H1 (cell line): ENCODE results near the gene IGSF5. TPM values are rescaled to one million over a fixed set of nuclear protein-coding genes. Genes with fewer than 3 reads are reported as not detected.

Experiments
- CTCF ChIA-PET: fragments of 300-600 bp; sonication (Branson Sonifier 250); formaldehyde crosslinking; loops from one replicate; lab custom pipeline; 2021; ENCODE audit not compliant: partially characterized antibody; lab: Charles Lee
- POLR2A ChIA-PET: fragments of 300-600 bp; sonication (Branson Sonifier 250); formaldehyde crosslinking; loops from one replicate; lab custom pipeline; 2021; ENCODE audit warnings: inconsistent platforms; ENCODE audit not compliant: partially characterized antibody; lab: Charles Lee
- DNase-seq, 2 experiments: peaks; one replicate each; pipeline versions ENCODE4 v3.0.0 to v3.0.0-alpha.2; 2010 to 2022; ENCODE audit warnings: low spot score in 2 of 2, low read depth in 1 of 2, mixed read lengths in 1 of 2
- FAIRE-seq: peaks from 2 replicates; lab custom pipeline; 2011; peaks lifted over from hg19 to GRCh38; lab: Jason Lieb, UNC
- H2AFZ ChIP-seq: 2 replicates; pipeline ENCODE4 v1.8.1; 2012; ENCODE audit warnings: low read length, inconsistent platforms
- H2AK5ac ChIP-seq: 2 replicates; pipeline ENCODE4 v1.6.1; 2013; ENCODE audit warnings: low read depth, low read length
- H2BK120ac ChIP-seq: replicated peaks from 2 replicates; pipeline ENCODE3; 2013; ENCODE audit warnings: low read depth, low read length, inconsistent platforms
- H2BK12ac ChIP-seq: 2 replicates; pipeline ENCODE4 v1.6.1; 2013; ENCODE audit warnings: low read depth, low read length
- H2BK15ac ChIP-seq: 2 replicates; pipeline ENCODE4 v1.6.1; 2013; ENCODE audit warnings: low read length
- H2BK20ac ChIP-seq: 2 replicates; pipeline ENCODE4 v1.6.1; 2013; ENCODE audit warnings: low read length
- H2BK5ac ChIP-seq: 2 replicates; pipeline ENCODE4 v1.6.1; 2013; ENCODE audit warnings: low read depth, low read length
- H3K14ac ChIP-seq: 2 replicates; pipeline ENCODE4 v1.6.1; 2013; ENCODE audit warnings: inconsistent platforms; ENCODE audit not compliant: insufficient read length
- H3K18ac ChIP-seq: 2 replicates; pipeline ENCODE4 v1.6.1; 2013; ENCODE audit warnings: low read length; ENCODE audit errors: extremely low read depth
- H3K23ac ChIP-seq: 2 replicates; pipeline ENCODE4 v1.6.1; 2013; ENCODE audit warnings: inconsistent platforms; ENCODE audit not compliant: insufficient read length
- H3K23me2 ChIP-seq: 2 replicates; pipeline ENCODE4 v1.6.1; 2013; ENCODE audit warnings: low read depth, low read length
- H3K27ac ChIP-seq: 2 replicates; pipeline ENCODE4 v1.6.1; 2011; ENCODE audit warnings: low read depth, low read length, inconsistent platforms
- H3K27me3 ChIP-seq, 4 experiments: replicated peaks in 1 of 4; 1 replicate in 1 of 4; 2 replicates in 3 of 4; pipeline versions ENCODE4 v1.6.1 to v1.8.1; 2011 to 2013; ENCODE audit warnings: low read length in 3 of 4, mild to moderate bottlenecking in 3 of 4, inconsistent platforms in 2 of 4, mixed read lengths in 2 of 4, moderate library complexity in 1 of 4; ENCODE audit not compliant: control insufficient read depth in 3 of 4, insufficient read depth in 3 of 4; ENCODE audit errors: extremely low read depth in 1 of 4
- H3K36me3 ChIP-seq, 4 experiments: 2 replicates each; pipeline versions ENCODE4 v1.6.1 to v1.8.1; 2011 to 2013; ENCODE audit warnings: mild to moderate bottlenecking in 4 of 4, low read length in 3 of 4, moderate library complexity in 2 of 4, control low read depth in 1 of 4, inconsistent platforms in 1 of 4; ENCODE audit not compliant: insufficient read depth in 4 of 4, control insufficient read depth in 2 of 4
- H3K4ac ChIP-seq: replicated peaks from 2 replicates; pipeline ENCODE3; 2013; ENCODE audit warnings: low read length, low read depth, mixed read lengths, inconsistent platforms; ENCODE audit not compliant: insufficient read length
- H3K4me1 ChIP-seq, 4 experiments: replicated peaks in 1 of 4; 1 replicate in 1 of 4; 2 replicates in 3 of 4; pipeline versions ENCODE4 v1.6.1 to v1.8.1; 2011 to 2013; ENCODE audit warnings: low read length in 3 of 4, inconsistent platforms in 2 of 4, mixed read lengths in 1 of 4; ENCODE audit not compliant: insufficient read depth in 4 of 4, control insufficient read depth in 3 of 4
- H3K4me2 ChIP-seq, 2 experiments: 2 replicates each; pipeline versions ENCODE4 v1.6.1 to v1.8.1; 2011 to 2013; ENCODE audit warnings: low read depth in 2 of 2, low read length in 2 of 2, control low read depth in 1 of 2, inconsistent platforms in 1 of 2, mild to moderate bottlenecking in 1 of 2; ENCODE audit not compliant: insufficient read depth in 1 of 2
- H3K4me3 ChIP-seq, 4 experiments: fragments of 200-600, 300-600 bp in 1 of 4; sonication (generic), shearing (Covaris generic), sonication (Bioruptor Twin) in 1 of 4; 2 replicates each; pipeline versions ENCODE4 v1.5.1 to v1.8.1; 2011 to 2016; ENCODE audit warnings: low read length in 4 of 4, low read depth in 3 of 4, control low read depth in 2 of 4, inconsistent platforms in 2 of 4, mild to moderate bottlenecking in 2 of 4, mixed read lengths in 1 of 4, moderate library complexity in 1 of 4; ENCODE audit not compliant: insufficient read depth in 2 of 4; ENCODE audit errors: extremely low read depth in 1 of 4
- H3K56ac ChIP-seq: replicated peaks from 2 replicates; pipeline ENCODE3; 2013; ENCODE audit warnings: low read depth, mild to moderate bottlenecking, mixed read lengths, low read length, inconsistent platforms; ENCODE audit not compliant: insufficient read length
- H3K79me1 ChIP-seq: 2 replicates; pipeline ENCODE4 v1.6.1; 2013; ENCODE audit warnings: low read depth, low read length, control low read depth
- H3K79me2 ChIP-seq, 2 experiments: 2 replicates each; pipeline versions ENCODE4 v1.6.1 to v1.8.1; 2012 to 2013; ENCODE audit warnings: low read length in 2 of 2, mild to moderate bottlenecking in 2 of 2, inconsistent platforms in 1 of 2; ENCODE audit not compliant: insufficient read depth in 2 of 2, control insufficient read depth in 1 of 2
- H3K9ac ChIP-seq, 4 experiments: replicated peaks in 1 of 4; 1 replicate in 1 of 4; 2 replicates in 3 of 4; pipeline versions ENCODE4 v1.6.1 to v1.8.1; 2011 to 2013; ENCODE audit warnings: low read depth in 3 of 4, low read length in 3 of 4, control low read depth in 2 of 4, mild to moderate bottlenecking in 2 of 4, moderate library complexity in 2 of 4, inconsistent platforms in 1 of 4; ENCODE audit errors: extremely low read depth in 1 of 4
- H3K9me3 ChIP-seq, 2 experiments: 2 replicates each; pipeline versions ENCODE4 v1.6.1 to v1.8.1; 2012 to 2013; ENCODE audit warnings: mild to moderate bottlenecking in 2 of 2, moderate library complexity in 2 of 2, control low read depth in 1 of 2, inconsistent platforms in 1 of 2, low read depth in 1 of 2, low read length in 1 of 2, mixed read lengths in 1 of 2; ENCODE audit not compliant: insufficient read depth in 2 of 2
- H4K20me1 ChIP-seq, 2 experiments: replicated peaks in 1 of 2; 2 replicates each; pipeline versions ENCODE3 to v1.8.1; 2011 to 2013; ENCODE audit warnings: inconsistent platforms in 2 of 2, low read length in 2 of 2, mild to moderate bottlenecking in 1 of 2; ENCODE audit not compliant: insufficient read depth in 2 of 2, control insufficient read depth in 1 of 2
- H4K5ac ChIP-seq: 2 replicates; pipeline ENCODE4 v1.6.1; 2013; ENCODE audit warnings: low read length, low read depth, mixed read lengths, inconsistent platforms; ENCODE audit not compliant: insufficient read length
- H4K8ac ChIP-seq: 2 replicates; pipeline ENCODE4 v1.8.0; 2013; ENCODE audit warnings: mild to moderate bottlenecking, moderate library complexity, low read length, inconsistent platforms; ENCODE audit not compliant: insufficient read depth; ENCODE audit errors: extremely low read depth
- H4K91ac ChIP-seq: replicated peaks from 2 replicates; pipeline ENCODE3; 2013; ENCODE audit warnings: low read length, mixed read lengths, inconsistent platforms; ENCODE audit not compliant: insufficient read length
- ASH2L ChIP-seq: fragments of 200-600, 300-600 bp; sonication (generic); IDR thresholded peaks from one replicate; pipeline ENCODE4 v1.7.1; 2017; ENCODE audit warnings: low read length
- BCL11A ChIP-seq, 2 experiments: IDR thresholded peaks; one replicate each; pipeline ENCODE4 v1.6.1; 2011; ENCODE audit warnings: low read depth in 2 of 2, low read length in 2 of 2, mild to moderate bottlenecking in 2 of 2
- CBX5 ChIP-seq: fragments of 300-800, 300-1000 bp; sonication (generic); IDR thresholded peaks from 2 replicates; pipeline ENCODE4 v1.7.1; 2016; ENCODE audit warnings: antibody characterized with exemption, low read length, low read depth
- EGR1 ChIP-seq: IDR thresholded peaks from 2 replicates; pipeline ENCODE4 v1.6.1; 2011; ENCODE audit warnings: low read depth, low read length, borderline replicate concordance
- FOSL1 ChIP-seq: IDR thresholded peaks from 2 replicates; pipeline ENCODE4 v1.6.1; 2011; ENCODE audit warnings: mild to moderate bottlenecking, low read depth, low read length, moderate library complexity; ENCODE audit not compliant: insufficient read depth
- GTF2F1 ChIP-seq: IDR thresholded peaks from 2 replicates; pipeline ENCODE4 v1.6.1; 2012; ENCODE audit warnings: low read depth, low read length, improper control_type of control experiment, borderline replicate concordance
- JUND ChIP-seq: IDR thresholded peaks from 2 replicates; pipeline ENCODE4 v1.6.1; 2011; ENCODE audit warnings: mild to moderate bottlenecking, improper control_type of control experiment, low read length
- POU5F1 ChIP-seq: IDR thresholded peaks from 2 replicates; pipeline ENCODE4 v1.6.1; 2011; ENCODE audit warnings: low read depth, mild to moderate bottlenecking, low read length, moderate library complexity
- WGBS, 2 experiments: shearing (Covaris generic) in 1 of 2; methylation state at CpG; one replicate each; pipeline versions ENCODE4 v1.1.6 to v1.1.7; 2013 to 2015; ENCODE audit warnings: low lambda C conversion rate in 2 of 2, mixed read lengths in 2 of 2, inconsistent platforms in 1 of 2, low coverage in 1 of 2, missing lambda C conversion rate in 1 of 2; ENCODE audit not compliant: insufficient replicate concordance in 2 of 2, insufficient coverage in 1 of 2, insufficient read length in 1 of 2; ENCODE audit errors: extremely low coverage in 1 of 2, missing lambda C conversion rate in 1 of 2; 5-methylcytosine and 5-hydroxymethylcytosine counted together
- polyA plus RNA-seq, 7 experiments: library from polyadenylated mRNA; depleted of rRNA in 3 of 7; stranded (reverse) in 5 of 7; unstranded in 2 of 7; fragments of >200 nt in 5 of 7; fragments of 200-250 nt in 2 of 7; gene quantifications; 1 replicate in 5 of 7; 2 replicates in 1 of 7; 4 replicates in 1 of 7; pipeline versions ENCODE4 v1.2.1 to v1.2.3, GENCODE V29; 2011 to 2013; ENCODE audit warnings: missing spikeins in 2 of 7, mixed read lengths in 2 of 7
- total RNA-seq: library from RNA; stranded (reverse); fragmentation: NEBNext Ultra II Directional; extraction: Animal tissue kit (Norgen Biotek cat#: 25700); gene quantifications from 2 replicates; pipeline ENCODE4 v1.2.1, GENCODE V29; 2021

The IGSF5 gene
- total and polyA plus RNA-seq, 2 of the 8 experiments (the other 6 are each of a cell fraction or from before 2014, with no cell fraction given) = 4.4 to 5.4 TPM

DNA sequence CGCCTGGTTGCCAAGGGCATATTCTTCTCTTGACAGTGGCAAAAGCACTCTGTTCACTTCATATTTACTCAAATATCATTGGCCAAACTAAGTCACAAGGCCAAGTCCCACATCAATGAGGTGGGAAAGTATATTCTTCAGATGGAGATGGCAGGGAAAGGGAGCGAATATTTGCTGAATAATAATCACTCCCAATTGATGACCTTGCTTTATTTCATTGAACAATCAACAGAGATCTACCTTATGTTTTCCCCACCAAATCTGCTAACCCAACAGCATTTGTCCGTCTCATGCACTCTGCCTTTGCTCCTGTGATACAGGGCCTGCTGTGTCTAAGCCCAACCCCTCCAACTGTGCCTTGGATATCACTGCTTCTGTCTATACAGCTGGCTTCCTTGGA is 77.1 kb downstream of the IGSF5 start:
- ChIA-PET CTCF (interaction anchor here (0.5 kb wide), 1 partner anchor 230 kb away, joined by 3 read pairs; no protein-coding TSS in a partner anchor), POLR2A (no interaction called here)
- TF ChIP-seq GTF2F1 (no peak), EGR1 (no peak), ASH2L (no peak), POU5F1 (no peak), JUND (no peak), CBX5 (no peak), FOSL1 (no peak), BCL11A (IDR thresholded peaks at IDR 0.05; ENCODE audit: low read depth in 2 of 2, low read length in 2 of 2) (no peak)
- no peak overlapping the region for H2BK20ac ChIP-seq
- H3K79me2 ChIP-seq = no peaks in the 10 kb centered on the region
- no peak overlapping the region for H2BK12ac ChIP-seq
- no peak overlapping the region for H2BK120ac ChIP-seq
- H3K9me3 ChIP-seq = no peaks in the 10 kb centered on the region; a peak in 1 of 4 replicates
- H3K23ac ChIP-seq = no peak overlapping the region
- H3K9ac ChIP-seq = no peak overlapping the region
- no peak overlapping the region for H4K91ac ChIP-seq
- H2BK5ac ChIP-seq = no peak overlapping the region
- H3K79me1 ChIP-seq = no peaks in the 10 kb centered on the region
- H2AK5ac ChIP-seq = no peak overlapping the region
- H3K23me2 ChIP-seq = no peaks in the 10 kb centered on the region
- no peak overlapping the region for H3K18ac ChIP-seq
- no peak overlapping the region for H2BK15ac ChIP-seq
- H3K27me3 ChIP-seq = no peaks in the 10 kb centered on the region
- no peaks in the 10 kb centered on the region for H4K20me1 ChIP-seq
- no peak overlapping the region for H2AFZ ChIP-seq
- no peak overlapping the region for H3K14ac ChIP-seq
- H3K4ac ChIP-seq = no peak overlapping the region
- no peak overlapping the region for H4K8ac ChIP-seq
- H3K4me3 ChIP-seq = no peak overlapping the region
- H4K5ac ChIP-seq = no peak overlapping the region
- 94% methylated on average over 3 of the region's 3 CpGs; no CpG with 5 or more reads in 1 of the 2 experiments for WGBS, 2 experiments
- H3K36me3 ChIP-seq = no peaks in the 10 kb centered on the region; a peak in 1 of 8 replicates
- H3K4me2 ChIP-seq = no peak overlapping the region
- H3K27ac ChIP-seq = no peak overlapping the region
- no peaks in the 10 kb centered on the region for H3K4me1 ChIP-seq
- no peak overlapping the region for H3K56ac ChIP-seq
- FAIRE-seq (no peak), DNase-seq (no peak)
